Mesendoderm (in vitro differentiated cells): ENCODE data around the gene DSP.

ENCODE experiments used
- DNase-seq: peaks from one replicate; pipeline ENCODE4 v3.0.0; 2013
- H2AK5ac ChIP-seq: 2 replicates; pipeline ENCODE4 v1.6.1; 2013; ENCODE audit warnings: low read length, inconsistent platforms
- H2BK120ac ChIP-seq: 2 replicates; pipeline ENCODE4 v1.6.1; 2013; ENCODE audit warnings: low read depth, mild to moderate bottlenecking, low read length, moderate library complexity, mixed read lengths
- H2BK15ac ChIP-seq: replicated peaks from 2 replicates; pipeline ENCODE4 v1.6.1; 2013; ENCODE audit warnings: low read depth, mild to moderate bottlenecking, moderate library complexity
- H2BK5ac ChIP-seq: 2 replicates; pipeline ENCODE4 v1.6.1; 2013; ENCODE audit warnings: low read length, inconsistent platforms
- H3K18ac ChIP-seq: 2 replicates; pipeline ENCODE4 v1.6.1; 2013; ENCODE audit warnings: mild to moderate bottlenecking, low read length, mixed read lengths
- H3K23ac ChIP-seq: one replicate; pipeline ENCODE4 v1.6.1; 2013; ENCODE audit warnings: low read length
- H3K27ac ChIP-seq: 2 replicates; pipeline ENCODE4 v1.5.1; 2013; ENCODE audit warnings: low read depth, mild to moderate bottlenecking, inconsistent platforms, low read length, moderate library complexity
- H3K27me3 ChIP-seq: 2 replicates; pipeline ENCODE4 v1.6.1; 2013; ENCODE audit warnings: low read length, control low read depth, mild to moderate bottlenecking, inconsistent platforms; ENCODE audit not compliant: insufficient read depth, poor library complexity
- H3K36me3 ChIP-seq: 2 replicates; pipeline ENCODE4 v1.6.1; 2013; ENCODE audit warnings: low read length, inconsistent platforms; ENCODE audit not compliant: control insufficient read depth, insufficient read depth
- H3K4ac ChIP-seq: one replicate; pipeline ENCODE4 v1.6.1; 2013; ENCODE audit warnings: low read depth, mild to moderate bottlenecking, low read length, moderate library complexity
- H3K4me1 ChIP-seq: 2 replicates; pipeline ENCODE4 v1.6.1; 2013; ENCODE audit warnings: low read depth, low read length, inconsistent platforms; ENCODE audit not compliant: control insufficient read depth
- H3K4me2 ChIP-seq: 2 replicates; pipeline ENCODE4 v1.6.1; 2013; ENCODE audit warnings: low read length
- H3K4me3 ChIP-seq: 2 replicates; pipeline ENCODE4 v1.5.1; 2013; ENCODE audit warnings: mild to moderate bottlenecking, low read length
- H3K56ac ChIP-seq: one replicate; pipeline ENCODE4 v1.6.1; 2013; ENCODE audit warnings: low read length
- H3K79me1 ChIP-seq: 2 replicates; pipeline ENCODE4 v1.6.1; 2013; ENCODE audit warnings: low read length, inconsistent platforms
- H3K79me2 ChIP-seq: 2 replicates; pipeline ENCODE4 v1.6.1; 2013; ENCODE audit warnings: mild to moderate bottlenecking, low read length; ENCODE audit not compliant: control insufficient read depth, insufficient read depth
- H3K9ac ChIP-seq: 2 replicates; pipeline ENCODE4 v1.6.1; 2013; ENCODE audit warnings: low read length, inconsistent platforms
- H4K5ac ChIP-seq: one replicate; pipeline ENCODE4 v1.6.1; 2013; ENCODE audit warnings: low read length
- H4K8ac ChIP-seq: one replicate; pipeline ENCODE4 v1.6.1; 2013; ENCODE audit warnings: low read depth, mild to moderate bottlenecking, control low read depth, low read length, moderate library complexity
- WGBS: extraction: QIAGEN DNeasy Blood & Tissue Kit; methylation state at CpG from one replicate; pipeline ENCODE4 v1.1.7; 2013; ENCODE audit warnings: low lambda C conversion rate, missing lambda C conversion rate; ENCODE audit not compliant: insufficient coverage; ENCODE audit errors: extremely low coverage; 5-methylcytosine and 5-hydroxymethylcytosine counted together

The DSP gene

GRCh38 chr6:7631466-7631865 is 90.0 kb downstream of the DSP start:
- no peak overlapping the region for H3K4me2 ChIP-seq
- no peaks in the 10 kb centered on the region for H3K4me1 ChIP-seq
- H2BK5ac ChIP-seq: no peak overlapping the region
- H2BK120ac ChIP-seq: no peak overlapping the region
- no peak for DNase-seq
- no peak overlapping the region for H2BK15ac ChIP-seq
- no peak overlapping the region for H4K5ac ChIP-seq
- H3K27ac ChIP-seq: no peak overlapping the region
- no peaks in the 10 kb centered on the region for H3K36me3 ChIP-seq
- no peak overlapping the region for H4K8ac ChIP-seq
- H3K4ac ChIP-seq: no peak overlapping the region
- H3K9ac ChIP-seq: no peak overlapping the region
- no peak overlapping the region for H3K23ac ChIP-seq
- H3K79me2 ChIP-seq: no peaks in the 10 kb centered on the region
- no CpG with 5 or more reads among the region's 5 CpGs for WGBS
- no peak overlapping the region for H3K18ac ChIP-seq
- no peaks in the 10 kb centered on the region for H3K27me3 ChIP-seq
- no peak overlapping the region for H3K4me3 ChIP-seq
- H3K56ac ChIP-seq: no peak overlapping the region
- no peak overlapping the region for H2AK5ac ChIP-seq
- H3K79me1 ChIP-seq: no peaks in the 10 kb centered on the region

- Histone ChIP-seq H3K4me2 (no peak overlapping the region), H3K18ac (no peak overlapping the region), H3K23ac (no peak overlapping the region), H4K8ac (no peak overlapping the region), H3K27me3 (no peaks in the 10 kb centered on the region), H3K4me3 (no peak overlapping the region), H3K4me1 (no peaks in the 10 kb centered on the region), H3K27ac (no peak overlapping the region), H2BK120ac (no peak overlapping the region), H3K56ac (no peak overlapping the region), H3K9ac (no peak overlapping the region), H3K79me2 (no peaks in the 10 kb centered on the region), H2AK5ac (no peak overlapping the region), H3K79me1 (no peaks in the 10 kb centered on the region), H2BK5ac (no peak overlapping the region), H2BK15ac (no peak overlapping the region), H3K36me3 (no peaks in the 10 kb centered on the region), H4K5ac (no peak overlapping the region), H3K4ac (no peak overlapping the region)
- no peak for DNase-seq
- no CpG with 5 or more reads among the region's 9 CpGs for WGBS
These were observed 91.2 kb downstream of the DSP start for GRCh38 chr6:7632501-7633290.

- Histone ChIP-seq H2AK5ac (no peak overlapping the region), H3K4me2 (no peak overlapping the region), H3K23ac (no peak overlapping the region), H3K27me3 (no peaks in the 10 kb centered on the region), H3K4me3 (no peak overlapping the region), H2BK120ac (no peak overlapping the region), H3K79me2 (no peaks in the 10 kb centered on the region), H3K18ac (no peak overlapping the region), H3K36me3 (no peaks in the 10 kb centered on the region), H2BK15ac (no peak overlapping the region), H4K8ac (no peak overlapping the region), H3K27ac (no peak overlapping the region), H4K5ac (no peak overlapping the region), H2BK5ac (no peak overlapping the region), H3K79me1 (no peaks in the 10 kb centered on the region), H3K56ac (no peak overlapping the region), H3K4me1 (no peaks in the 10 kb centered on the region), H3K9ac (no peak overlapping the region), H3K4ac (no peak overlapping the region)
- no peak for DNase-seq
- WGBS: no CpG with 5 or more reads among the region's 4 CpGs
These were observed 91.9 kb downstream of the DSP start for GRCh38 chr6:7633361-7633760.

GRCh38 chr6:7636151-7636550 is 94.7 kb downstream of the DSP start:
- no peak overlapping the region for H2BK5ac ChIP-seq
- H3K79me1 ChIP-seq: no peaks in the 10 kb centered on the region
- WGBS: no CpG with 5 or more reads among the region's 1 CpG
- H2BK15ac ChIP-seq: no peak overlapping the region
- no peak overlapping the region for H4K8ac ChIP-seq
- H3K56ac ChIP-seq: no peak overlapping the region
- no peaks in the 10 kb centered on the region for H3K27me3 ChIP-seq
- H3K4ac ChIP-seq: no peak overlapping the region
- H4K5ac ChIP-seq: no peak overlapping the region
- no peak overlapping the region for H3K18ac ChIP-seq
- H3K79me2 ChIP-seq: no peaks in the 10 kb centered on the region
- no peak for DNase-seq
- H3K27ac ChIP-seq: no peak overlapping the region
- H3K4me2 ChIP-seq: no peak overlapping the region
- no peaks in the 10 kb centered on the region for H3K4me1 ChIP-seq
- no peak overlapping the region for H3K4me3 ChIP-seq
- no peak overlapping the region for H3K9ac ChIP-seq
- H3K36me3 ChIP-seq: no peaks in the 10 kb centered on the region
- H2AK5ac ChIP-seq: no peak overlapping the region
- H2BK120ac ChIP-seq: no peak overlapping the region
- H3K23ac ChIP-seq: no peak overlapping the region
